ENCODE measurements around the gene TCOF1.

The TCOF1 gene

DNA sequence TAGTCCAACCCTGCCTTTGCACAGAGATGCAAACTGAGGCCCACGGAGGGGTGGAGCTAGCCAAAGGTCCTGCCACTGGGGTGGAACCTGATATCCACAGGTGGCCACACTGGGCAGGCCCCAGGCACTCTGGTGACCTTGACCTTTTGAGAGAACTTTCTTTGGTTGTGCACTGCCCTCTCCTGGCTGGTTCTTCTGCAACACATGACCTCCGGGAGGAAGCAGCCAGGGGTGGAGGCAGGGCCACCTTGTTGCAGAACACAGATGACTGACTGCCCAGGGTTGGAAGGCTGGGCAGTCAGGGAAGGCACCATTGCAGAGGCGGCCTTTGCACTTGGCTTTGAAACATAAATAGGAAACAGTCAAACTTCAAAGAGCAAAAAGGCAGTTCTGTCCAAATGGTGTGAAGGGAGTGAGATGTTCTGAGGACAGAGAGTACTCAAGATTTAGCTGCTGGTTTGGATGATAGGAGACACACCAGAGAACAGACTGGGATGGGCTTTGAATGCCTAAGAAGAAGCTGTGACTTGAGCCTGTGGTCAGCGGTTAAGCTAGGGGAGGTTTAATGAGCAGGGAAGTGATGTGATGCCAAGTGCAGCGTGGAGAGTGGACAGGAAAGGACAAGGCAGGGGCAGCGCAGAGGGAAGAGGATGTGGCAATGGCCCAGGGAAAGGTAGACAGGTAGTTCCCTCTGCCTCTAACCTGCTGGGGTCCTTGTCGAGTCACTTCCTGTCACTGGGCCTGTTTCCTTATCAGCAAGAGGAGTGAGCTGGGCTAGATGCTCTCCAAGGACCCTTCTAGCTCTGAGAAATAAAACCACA is 6.8 kb upstream of the TCOF1 start:
- DNase-seq = peak; percentile 45

DNA sequence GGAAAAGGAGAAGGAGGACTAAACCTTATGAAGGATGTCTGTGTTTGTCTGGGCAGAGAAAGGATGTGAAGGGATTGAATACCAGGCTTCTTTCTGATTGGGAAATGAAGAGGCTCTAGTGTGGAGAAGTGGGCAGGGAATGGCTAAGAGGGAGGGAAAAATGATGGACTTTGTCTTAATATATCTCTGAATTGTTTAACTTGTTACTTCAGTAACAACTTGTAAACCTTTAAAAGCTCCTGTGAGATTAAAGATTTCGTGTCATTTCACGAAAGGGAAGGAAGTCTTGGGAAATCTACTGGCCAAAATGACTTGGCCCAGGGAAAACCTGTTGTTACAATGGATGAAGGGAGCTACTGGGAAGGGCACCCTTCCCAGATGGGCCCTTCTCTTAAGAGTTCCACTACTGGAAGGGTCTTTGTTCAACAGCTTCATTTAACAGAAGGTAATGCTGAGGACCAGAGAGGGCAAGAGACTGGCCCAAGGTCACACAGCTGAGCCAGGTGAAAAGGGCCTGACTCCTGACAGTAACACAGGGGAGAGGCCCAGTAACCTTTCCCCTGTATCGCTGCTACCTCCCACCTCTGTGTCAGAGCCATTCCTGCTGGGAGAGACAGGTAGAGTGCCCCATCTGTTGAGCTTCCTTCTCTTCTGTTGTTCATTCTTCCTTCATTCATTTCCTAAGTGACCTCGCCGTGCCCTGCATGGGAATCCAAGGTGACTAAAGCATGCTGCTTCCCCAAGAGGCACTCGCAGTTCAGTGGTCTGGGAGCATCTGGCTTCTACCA is 5.1 kb upstream of the TCOF1 start:
- no peak for DNase-seq

DNA sequence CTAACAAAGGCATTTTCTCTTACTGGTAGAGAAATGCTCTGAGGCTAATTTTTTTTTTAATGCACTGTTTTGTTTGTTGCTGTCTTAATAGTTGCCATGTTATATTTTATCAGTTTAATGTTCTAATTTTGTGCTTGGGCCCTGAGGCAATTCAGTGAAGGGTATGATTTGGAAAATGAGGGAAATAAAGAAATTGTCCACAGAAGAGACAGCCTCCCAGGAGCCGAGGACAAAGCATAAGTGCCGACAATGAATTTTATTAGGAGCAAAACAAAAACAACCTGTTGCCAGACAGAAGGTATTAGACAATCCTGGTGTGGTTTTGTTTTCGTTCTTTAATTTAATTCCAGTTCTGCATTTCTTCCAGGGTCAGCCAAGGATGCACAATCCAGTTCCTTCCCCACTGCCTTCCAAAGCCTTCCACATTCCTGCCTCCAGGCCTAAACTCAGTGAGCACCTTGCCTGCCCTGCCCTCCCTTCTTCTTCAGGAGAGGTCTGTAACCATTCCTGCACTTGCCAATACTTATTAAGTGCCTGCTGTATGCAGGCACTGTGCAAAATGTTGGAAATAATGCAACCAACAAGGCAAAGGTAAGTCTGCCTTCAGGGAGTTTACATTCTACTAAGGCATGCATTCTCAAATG is 4.3 kb upstream of the TCOF1 start:
- no peak for DNase-seq

DNA sequence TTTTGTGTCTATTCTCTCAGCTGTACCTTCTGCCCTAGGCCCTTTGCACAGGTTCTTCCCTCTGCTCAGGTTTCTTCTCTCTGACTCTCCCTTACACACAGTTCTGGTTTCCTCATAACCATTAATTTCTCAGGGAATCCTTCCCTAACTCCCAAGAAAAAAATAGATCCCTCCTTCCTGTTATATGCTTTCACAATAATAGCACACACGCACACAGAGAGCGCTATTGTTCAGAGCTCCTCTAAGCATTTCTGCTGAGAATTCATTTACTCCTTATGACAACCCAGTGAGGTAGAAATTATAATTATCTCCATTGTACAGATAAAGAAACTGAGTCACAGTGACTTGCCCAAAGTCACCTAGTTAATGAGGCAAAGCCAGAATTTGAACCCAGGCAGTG is 1.7 kb upstream of the TCOF1 start:
- DNase-seq = no peak

DNA sequence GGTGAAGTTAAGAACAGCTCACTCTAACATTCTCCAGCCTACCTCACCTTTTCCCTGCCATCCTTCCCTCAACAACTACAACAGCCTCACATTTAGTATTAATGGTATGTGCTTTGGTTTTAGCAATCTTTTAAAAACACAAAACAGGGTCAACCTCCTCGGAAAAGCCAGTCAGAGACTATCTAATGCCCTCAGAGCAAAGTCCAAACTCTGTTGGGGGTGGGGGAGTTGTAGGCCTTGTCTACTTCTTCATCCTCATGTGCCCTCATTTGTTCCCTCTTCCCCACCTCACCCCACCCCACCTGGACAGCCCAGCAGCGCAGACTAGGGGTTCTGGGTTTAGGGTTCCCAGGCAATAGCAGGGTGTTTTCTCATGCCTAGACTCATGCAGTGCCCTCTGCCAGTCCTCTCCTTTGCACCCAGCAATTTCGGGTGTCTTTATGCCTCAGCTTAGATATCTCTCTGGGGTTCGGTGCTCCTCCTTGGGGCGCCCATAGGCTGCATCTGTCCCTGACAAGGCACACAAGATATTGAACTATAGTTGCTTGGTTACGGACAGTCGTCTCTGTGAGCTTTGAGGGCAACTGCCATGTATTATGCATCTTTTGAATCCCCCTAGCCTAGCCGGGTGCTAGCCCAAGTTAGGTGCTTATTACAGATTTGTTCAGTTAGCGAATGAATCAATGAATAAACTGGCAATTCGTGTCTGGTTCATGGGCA is 762 bp upstream of the TCOF1 start:
- DNase-seq = no peak

DNA sequence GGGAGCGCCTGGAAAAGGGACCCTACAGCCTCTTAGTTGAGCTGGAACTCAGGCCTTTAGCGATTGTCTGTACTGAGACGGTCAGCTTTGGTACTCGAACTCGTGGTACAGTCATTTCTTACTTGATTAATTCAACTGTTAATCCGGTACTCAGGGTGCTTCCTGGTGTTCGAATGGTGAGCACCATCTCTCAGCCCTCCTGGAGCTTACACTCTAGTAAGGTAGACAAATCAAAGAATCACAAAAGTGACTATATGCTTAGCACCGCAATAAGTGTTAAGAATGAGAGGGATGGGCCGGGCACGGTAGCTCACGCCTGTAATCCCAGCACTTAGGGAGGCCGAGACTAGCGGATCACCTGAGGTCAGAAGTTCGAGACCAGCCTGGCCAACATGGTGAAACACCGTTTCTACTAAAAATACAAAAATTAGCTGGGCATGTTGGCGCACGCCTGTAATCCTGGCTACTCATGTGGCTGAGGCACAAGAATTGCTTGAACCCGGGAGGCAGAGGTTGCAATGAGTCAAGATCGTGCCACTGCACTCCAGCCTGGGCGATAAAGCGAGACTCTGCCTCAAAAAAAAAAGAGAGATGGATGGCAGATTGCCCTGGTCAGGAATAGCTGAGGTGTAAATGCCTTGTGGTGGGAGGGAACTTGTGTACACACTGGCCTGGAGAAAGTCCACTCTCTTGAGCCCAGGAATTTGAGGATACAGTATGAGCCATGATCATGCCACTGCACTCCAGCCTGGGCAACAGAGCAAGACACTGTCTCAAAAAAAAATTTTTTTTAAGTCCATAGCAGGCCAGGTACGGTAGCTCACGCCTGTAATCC is 981 bp downstream of the TCOF1 start:
- DNase-seq = no peak

DNA sequence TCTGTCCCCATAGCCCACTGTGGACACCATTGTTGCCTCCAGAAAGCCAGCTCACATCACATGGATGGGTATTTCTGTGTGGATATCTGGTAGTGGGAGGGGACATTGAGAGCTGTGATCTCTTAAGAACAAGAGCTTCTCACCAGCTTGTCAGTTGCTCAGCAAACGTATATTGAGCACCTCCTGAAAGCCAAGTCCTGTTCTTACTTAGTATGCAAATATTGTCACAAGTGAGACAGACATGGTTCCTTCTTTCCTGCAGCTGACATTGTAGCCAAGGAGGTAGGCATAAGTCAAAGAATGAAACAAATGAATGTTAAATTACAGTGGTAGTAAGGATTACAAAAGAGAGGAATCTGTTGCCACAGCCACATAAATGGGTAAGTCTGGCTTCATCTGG is 3.8 kb downstream of the TCOF1 start:
- no peak for DNase-seq

DNA sequence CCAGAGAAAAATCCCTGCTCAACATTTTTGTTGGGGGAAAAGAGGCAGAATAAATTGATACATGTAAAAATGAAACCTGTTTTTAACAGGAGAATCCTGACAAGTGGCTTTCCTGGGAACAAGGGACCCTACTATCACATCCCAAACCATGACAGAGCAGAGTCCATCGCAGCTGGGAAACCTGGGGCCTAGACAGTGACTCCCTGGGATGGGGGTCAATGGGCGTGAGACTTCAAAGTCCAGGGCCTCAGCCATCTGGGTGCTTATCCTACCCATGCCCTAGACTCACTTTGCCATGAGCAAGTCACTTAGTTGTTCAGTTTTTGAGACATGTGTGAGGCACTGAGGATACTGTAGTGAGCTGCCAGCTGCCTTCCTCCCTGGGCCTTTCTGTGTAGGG is 5.7 kb downstream of the TCOF1 start:
- DNase-seq = no peak

DNA sequence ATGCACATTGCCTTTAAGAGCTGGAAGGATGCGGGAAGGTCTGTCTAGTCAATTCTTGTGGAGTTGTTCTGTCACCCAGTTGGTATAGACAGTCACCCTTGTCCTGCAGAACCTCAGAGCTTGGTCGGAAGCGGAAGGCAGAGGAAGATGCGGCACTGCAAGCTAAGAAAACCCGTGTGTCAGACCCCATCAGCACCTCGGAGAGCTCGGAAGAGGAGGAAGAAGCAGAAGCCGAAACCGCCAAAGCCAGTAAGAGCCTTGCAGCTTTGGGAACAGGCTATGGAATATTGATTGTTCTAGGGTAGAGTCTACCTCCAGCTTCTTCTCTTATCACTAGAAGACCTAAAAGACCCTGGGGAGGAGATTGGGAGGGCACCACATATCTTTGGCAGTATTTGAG is 6.5 kb downstream of the TCOF1 start:
- DNase-seq = no peak

DNA sequence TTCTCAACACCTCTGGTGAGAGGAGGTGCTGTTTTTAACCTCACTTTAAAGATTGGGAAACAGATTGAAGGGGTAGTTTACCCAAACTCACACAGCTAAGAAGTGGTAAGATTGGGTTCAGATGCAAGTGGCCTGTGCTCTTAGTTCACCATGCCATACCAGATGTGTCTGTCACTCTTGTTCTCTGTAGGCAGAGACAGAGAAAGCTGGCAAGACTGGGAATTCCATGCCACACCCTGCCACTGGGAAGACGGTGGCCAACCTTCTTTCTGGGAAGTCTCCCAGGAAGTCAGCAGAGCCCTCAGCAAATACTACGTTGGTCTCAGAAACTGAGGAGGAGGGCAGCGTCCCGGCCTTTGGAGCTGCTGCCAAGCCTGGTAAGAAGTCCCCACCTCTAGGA is 11.0 kb downstream of the TCOF1 start:
- no peak for DNase-seq

DNA sequence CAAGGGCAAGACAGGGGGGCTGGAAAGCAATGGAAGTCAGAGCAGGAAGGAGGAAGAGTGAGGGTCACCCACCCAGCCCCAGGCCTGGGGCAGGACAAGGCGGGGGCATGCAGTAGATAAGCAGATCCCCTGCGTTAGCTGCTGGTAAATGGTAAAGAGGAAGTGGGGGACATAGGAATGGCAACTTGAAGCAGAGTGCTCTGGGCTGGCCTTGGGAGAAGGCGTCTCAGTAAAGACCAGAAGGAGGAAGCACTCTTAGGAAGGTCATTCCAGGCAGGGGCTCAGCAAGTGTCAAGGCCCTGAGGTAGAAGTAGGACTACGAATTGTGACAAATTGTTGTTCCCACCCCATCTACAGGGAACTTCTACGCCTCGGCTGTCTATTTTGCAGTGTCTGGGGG is 15.1 kb downstream of the TCOF1 start:
- no peak for DNase-seq

DNA sequence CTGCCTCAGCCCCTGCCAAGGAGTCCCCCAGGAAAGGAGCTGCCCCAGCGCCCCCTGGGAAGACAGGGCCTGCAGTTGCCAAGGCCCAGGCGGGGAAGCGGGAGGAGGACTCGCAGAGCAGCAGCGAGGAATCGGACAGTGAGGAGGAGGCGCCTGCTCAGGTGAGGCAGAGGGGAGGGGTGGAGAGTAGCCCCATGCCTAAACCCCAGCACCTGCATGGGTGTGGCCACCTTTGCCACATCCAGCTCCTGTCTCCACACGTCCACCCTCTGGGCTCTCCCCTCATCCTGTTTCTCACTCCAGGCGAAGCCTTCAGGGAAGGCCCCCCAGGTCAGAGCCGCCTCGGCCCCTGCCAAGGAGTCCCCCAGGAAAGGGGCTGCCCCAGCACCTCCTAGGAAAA is 17.2 kb downstream of the TCOF1 start:
- DNase-seq = no peak

DNA sequence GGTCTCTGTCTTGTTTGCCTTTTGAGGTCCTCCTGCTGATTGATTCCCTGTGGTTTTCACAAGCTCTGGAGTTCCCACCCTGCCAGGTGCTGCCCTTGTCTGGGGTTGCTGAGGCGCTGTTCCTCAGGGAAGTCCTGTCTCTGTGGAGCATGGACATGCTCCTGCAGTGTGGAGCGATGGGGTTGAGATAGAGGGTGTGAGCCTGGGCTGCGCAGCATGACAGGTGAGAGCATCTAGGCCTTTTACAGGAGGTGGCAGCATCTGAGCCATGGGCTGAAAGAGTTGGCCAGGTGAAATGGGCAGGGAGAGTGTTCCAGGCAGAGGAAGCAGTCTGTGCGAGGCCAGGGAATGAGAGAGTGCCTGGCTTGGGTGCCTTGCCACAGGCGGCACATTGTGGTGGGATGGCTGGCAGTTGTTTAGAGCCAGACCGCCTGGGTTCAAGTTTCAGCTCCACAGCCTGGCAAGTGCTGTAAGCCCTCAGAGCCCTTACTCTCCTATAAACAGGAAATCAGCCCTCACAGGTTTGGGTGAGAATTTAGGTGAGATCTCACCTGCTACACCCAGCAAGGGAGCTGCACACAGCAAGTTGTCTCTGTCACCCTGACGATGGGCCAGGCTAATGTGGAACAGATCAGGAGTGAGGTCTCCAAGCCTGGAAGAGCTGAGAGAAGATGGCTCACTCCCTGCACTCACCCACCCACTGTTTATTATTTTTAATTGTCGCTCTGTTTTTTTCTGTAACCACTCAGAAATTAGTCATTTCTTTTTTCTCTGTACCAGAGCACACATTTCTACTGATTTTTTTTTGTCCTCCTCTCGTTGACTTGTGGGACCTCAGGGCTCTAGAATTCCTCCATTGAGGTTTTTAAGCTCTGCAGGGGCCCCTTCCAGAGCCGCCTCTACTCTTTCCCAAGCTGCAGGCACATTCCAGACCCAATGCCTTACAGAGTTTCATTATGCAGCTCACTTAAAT is 19.6 kb downstream of the TCOF1 start:
- DNase-seq = no peak

DNA sequence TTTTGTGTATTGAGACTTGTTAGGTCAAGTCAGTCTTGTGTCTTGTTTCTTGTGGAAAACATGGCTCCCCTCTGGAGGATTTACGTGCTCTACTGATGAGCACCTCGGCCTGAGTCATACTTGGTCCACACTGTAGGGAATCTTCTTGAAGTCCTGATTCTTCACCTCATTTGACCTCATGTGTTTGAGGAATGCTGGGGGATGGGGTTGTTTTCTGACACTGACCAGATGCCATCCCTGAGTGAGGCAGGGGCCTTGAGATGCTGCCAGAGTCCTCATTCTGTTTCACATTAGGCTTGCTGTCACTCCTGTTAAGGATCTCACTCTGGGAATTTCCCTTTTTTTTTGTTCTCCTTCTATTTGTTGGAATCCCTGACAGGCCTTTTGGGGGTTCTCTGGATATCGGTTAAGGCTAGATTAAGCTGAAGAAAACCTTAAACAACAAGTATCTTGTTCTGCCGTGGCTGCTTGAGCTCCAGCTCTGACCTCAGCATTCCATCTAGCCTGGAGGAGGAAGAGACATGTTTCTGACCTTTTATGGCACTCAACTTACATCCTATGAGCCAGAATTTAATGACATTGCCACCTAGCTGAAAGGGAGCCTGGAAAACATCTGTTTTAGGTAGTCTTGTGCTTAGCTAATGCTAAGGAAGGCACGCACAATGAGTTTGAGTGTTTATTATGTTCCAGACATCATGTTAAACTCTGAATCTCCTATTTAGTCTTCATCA is 20.6 kb downstream of the TCOF1 start:
- DNase-seq = no peak

DNA sequence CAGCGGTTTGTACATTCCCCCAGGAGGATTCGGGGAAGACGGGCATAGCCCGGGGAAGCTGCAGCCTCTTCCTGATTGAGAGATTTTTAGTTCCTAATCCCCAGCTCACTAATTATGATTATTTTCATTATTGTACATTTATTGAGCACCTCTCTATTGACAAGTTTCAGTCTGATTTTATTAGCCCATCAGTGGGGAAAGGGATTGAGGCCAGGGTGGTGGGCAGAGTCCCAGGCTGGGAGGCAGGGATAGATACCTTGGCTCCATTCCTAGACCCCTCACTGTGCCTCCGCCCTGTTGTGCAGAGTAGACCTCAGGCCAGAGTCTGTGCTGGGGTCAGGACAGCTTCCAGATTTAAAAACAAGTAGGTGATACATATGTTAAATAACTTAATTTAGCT is 27.2 kb downstream of the TCOF1 start:
- no peak for DNase-seq

DNA sequence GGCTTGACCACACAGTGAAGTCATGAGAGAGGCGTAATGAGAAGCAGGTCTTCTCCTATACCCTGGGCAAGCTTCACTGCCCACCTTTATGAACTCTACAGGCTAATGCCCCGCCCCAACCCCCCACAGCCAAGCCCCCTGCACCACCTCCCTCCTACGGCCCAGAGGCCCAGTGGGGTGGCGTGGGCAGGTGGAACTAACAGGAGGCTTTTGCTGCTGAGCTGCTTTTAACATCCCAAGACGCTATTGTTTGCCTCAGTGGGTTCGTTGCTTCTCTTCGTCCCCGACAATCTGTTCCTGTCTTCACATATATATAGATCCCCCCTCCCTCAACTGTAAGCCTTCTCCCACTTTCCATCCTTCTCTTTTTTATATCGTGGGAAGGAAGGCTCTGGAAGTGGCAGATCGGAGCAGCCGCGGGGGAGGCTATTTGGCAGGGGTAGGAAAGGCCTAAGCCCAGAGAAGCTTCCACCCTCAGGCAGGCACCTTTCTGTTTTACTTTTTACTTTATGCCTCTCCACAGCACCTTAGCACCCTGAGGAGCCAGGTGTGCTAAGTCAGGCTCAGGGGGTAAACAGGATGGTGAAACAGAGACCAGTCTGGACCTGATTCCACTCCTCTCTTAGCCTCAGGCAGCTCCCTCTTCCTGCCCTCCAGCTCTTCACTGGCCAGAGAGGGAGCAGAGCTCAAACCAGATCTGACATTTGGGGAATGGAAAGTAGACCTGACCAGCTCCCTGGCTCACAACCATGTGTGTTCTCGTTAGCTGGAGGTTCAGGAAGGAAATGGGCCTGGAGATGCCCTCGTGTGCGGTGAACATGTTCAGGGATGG is 28.7 kb downstream of the TCOF1 start:
- DNase-seq = no peak

DNA sequence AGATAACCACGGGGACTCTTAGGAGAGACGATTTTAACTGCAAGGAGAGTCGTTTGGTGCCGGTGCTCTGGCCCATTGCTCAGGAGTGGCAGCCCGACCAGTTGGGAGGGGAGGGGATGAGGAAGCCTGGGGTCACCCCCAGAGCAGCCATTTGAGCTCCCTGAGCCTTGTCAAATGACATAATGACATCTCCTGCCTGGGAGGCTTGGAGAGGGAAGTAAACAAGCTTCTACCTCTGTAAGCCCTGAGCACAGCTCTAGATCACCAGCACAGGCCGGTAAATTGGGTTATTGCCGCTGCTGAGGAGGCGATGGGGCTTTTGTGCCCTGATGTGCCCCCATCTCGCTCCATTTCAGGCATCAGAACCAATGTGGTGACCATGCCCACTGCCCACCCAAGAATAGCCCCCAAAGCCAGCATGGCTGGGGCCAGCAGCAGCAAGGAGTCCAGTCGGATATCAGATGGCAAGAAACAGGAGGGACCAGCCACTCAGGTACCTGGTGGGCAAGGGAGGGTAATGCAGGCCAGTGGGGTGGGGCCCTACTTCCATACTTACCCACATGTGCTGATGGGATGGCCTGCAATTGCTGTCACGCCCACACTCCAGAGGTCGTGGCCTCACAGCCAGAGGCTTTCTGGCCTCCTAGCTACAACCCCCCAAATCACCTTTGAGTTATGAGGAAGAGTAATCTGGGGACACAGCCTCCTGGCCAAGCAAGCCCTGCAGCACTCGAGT is 32.2 kb downstream of the TCOF1 start:
- no peak for DNase-seq

DNA sequence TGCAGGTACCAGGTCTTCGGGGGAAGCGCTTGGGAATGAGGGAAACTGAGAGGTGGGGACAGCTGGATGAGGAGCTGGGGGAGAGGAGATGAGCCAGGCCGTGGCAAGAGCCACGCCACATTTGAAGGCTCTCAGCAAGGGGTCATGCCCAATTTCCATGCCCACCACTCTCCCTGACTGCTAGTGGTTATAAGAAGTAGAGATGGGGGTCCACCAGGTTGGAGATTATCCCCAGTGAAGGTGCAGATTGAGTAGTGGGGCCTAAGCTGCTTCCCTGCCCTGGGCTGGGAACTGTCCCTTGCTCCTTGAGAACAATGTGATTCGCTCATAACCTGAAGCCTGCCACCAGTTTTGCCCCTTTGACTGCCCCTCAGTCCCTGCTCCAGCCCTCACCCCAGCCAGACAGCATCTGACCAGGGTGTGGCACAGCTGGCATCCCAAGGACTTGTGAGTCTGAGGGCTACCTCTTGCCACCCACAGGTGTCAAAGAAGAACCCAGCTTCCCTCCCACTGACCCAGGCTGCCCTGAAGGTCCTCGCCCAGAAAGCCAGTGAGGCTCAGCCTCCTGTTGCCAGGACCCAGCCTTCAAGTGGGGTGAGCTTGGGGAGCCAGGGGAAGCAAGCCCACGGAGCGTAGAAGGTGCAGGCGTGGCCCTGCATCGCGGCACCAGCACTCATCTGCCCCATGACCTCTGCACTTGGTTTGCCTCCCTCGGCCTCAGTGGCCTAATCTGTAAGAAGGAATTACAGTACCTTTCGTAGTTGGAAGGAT is 33.8 kb downstream of the TCOF1 start:
- DNase-seq = no peak

All from CD4-positive, alpha-beta T cell treated with Interferon gamma for 1 hour (primary cell).